GM12865 (cell line): Measurements from ENCODE around the gene TMOD1.

ENCODE experiments used
- DNase-seq: peaks from one replicate; pipeline ENCODE4 v3.0.0; 2010; ENCODE audit warnings: low read depth
- H3K4me3 ChIP-seq: 2 replicates; pipeline ENCODE4 v1.5.1; 2011; ENCODE audit warnings: mild to moderate bottlenecking, low read depth, low read length, control low read depth
- TF ChIP-seq, protein P1 (sequence below): IDR thresholded peaks from 2 replicates; pipeline ENCODE4 v1.5.1; 2011; ENCODE audit warnings: low read length, control low read depth, low read depth, inconsistent platforms; ENCODE audit not compliant: insufficient read depth; ENCODE audit errors: missing control alignments

The TMOD1 gene

DNA sequence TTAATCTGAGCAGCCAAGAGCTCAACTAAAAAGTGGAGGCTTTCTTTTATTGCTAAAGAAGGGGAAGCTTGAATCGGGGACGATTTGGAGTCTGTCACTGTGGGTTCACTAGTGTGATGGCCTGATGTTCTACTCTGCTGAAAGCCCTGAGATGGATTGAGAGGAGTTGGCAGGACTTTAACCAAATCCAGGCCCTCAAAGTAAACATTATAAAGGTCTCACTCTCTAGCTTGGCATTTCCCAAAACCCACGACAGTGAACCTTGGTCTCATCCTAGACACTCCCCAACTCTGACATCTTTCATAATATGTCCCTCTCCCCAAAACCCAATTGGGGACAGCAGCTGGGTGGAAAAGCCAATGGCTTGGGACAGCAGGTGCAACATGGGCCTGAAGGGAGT is 32.7 kb downstream of the TMOD1 start:
- DNase-seq: no peak
- H3K4me3 ChIP-seq: no peak overlapping the region
- TF ChIP-seq, protein P1, sequence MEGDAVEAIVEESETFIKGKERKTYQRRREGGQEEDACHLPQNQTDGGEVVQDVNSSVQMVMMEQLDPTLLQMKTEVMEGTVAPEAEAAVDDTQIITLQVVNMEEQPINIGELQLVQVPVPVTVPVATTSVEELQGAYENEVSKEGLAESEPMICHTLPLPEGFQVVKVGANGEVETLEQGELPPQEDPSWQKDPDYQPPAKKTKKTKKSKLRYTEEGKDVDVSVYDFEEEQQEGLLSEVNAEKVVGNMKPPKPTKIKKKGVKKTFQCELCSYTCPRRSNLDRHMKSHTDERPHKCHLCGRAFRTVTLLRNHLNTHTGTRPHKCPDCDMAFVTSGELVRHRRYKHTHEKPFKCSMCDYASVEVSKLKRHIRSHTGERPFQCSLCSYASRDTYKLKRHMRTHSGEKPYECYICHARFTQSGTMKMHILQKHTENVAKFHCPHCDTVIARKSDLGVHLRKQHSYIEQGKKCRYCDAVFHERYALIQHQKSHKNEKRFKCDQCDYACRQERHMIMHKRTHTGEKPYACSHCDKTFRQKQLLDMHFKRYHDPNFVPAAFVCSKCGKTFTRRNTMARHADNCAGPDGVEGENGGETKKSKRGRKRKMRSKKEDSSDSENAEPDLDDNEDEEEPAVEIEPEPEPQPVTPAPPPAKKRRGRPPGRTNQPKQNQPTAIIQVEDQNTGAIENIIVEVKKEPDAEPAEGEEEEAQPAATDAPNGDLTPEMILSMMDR: no peak

DNA sequence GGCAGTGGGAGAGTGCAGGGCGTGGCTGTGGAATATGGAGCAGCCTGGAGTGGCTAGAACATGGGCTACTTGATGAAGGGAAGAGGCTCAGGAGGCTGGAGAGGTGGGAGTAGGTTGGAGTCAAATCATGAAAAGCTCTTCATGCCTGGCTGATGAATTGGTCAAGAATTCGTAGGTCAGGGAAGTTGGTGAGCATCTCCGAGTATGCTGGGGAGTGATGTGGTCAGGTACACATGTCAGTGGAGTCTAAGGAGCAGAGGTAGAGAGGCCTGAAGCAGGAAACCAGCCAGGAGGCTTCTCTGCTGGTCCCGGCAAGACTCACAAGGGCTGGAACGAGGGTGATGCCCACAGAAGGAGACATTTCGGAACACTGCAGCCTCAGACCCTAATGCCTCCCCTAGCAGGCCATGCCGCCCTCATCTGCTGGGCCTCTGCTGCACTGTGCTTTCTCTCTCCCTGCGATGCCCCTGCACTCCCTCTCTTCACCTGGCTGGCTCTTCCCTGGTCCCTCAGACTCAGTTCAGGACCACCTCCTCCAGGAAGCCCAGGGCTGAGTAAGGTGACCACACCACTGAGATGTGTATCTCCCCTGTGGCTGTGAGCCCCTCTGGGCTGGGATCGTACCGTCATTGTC is 33.6 kb downstream of the TMOD1 start:
- TF ChIP-seq, protein P1: no peak
- no peak for DNase-seq
- H3K4me3 ChIP-seq: no peak overlapping the region

DNA sequence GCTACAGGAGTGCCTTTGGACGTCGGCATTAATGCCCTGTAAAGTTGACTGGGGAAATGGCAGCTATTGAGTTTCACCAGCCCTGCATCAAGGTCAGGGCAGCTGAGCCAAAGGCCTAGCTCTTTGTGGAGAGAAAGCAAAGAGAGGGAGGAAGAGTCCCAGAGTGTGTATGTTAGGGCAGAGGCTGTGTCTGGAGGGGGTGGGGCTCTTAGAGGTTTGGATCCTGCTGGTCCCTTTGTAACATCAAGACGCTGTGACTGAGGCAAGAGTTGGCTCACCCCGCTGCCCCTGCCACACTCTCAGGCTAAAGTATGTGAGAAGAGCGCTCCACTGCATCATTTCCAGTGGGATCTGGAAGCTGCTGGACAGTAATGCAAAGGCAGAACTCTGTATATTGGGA is 34.3 kb downstream of the TMOD1 start:
- TF ChIP-seq, protein P1: no peak
- no peak for DNase-seq
- H3K4me3 ChIP-seq: no peak overlapping the region

DNA sequence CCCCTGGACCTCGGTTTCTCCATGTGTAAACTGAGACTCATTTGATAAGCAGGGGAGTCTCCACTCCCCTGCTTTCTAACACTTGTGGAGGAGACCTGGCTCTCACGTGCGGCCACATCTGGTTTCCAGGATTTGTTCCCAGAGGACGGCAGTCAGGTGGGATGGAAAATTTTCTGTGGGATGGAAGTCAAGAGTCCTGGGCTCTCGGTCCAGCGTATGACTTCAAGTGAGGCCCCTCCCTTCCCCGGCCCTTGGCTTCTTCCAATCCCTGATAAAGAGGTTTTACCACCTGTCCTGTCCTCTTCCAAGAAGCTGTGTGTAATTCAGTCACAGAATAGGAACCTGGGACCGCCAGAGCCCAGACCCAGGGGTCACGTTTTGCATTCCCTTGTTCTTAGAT is 35.0 kb downstream of the TMOD1 start:
- no peak for DNase-seq
- no peak overlapping the region for H3K4me3 ChIP-seq
- TF ChIP-seq, protein P1: no peak

- H3K4me3 ChIP-seq: no peak overlapping the region
- TF ChIP-seq, protein P1: no peak
- no peak for DNase-seq
These were observed 42.1 kb downstream of the TMOD1 start for GRCh38 chr9:97543561-97543960.

DNA sequence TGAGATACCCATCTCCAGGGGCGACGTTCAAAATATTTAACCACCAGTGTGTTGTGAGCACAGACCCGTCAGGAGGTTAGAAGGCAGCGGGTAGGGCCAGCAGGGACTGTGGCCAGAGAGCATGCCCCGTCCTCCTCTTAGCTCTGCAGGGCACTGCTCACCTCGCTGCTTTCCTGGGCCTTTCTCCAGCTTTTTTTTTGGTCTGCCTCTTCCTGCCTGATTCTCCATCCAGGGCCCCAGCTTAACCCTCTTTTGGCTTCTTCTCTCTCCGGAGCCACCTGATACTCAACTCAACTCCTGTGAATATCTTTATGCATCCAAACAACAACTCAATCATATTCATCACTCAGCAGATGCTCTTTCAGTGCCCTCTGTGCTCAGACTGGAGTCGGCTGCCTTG is 44.0 kb downstream of the TMOD1 start:
- no peak for DNase-seq
- TF ChIP-seq, protein P1: no peak
- H3K4me3 ChIP-seq: no peak overlapping the region
